ENCODE results near the gene CRNN. TPM values are rescaled to one million over a fixed set of nuclear protein-coding genes. Genes with fewer than 3 reads are reported as not detected.

CRNN gene
- total RNA-seq, 1 donor from 2014 or later = not detected

GRCh38 chr1:152448496-152448895 lies 34.4 kb upstream of the CRNN start:
- DNase-seq (ENCODE audit: low read depth, low spot score) = no peak
- Mint-ChIP-seq H3K9me3 (peaks cover 18% of the 10 kb centered on the region), H3K36me3 (ENCODE audit: low read depth) (peaks cover 3% of the 10 kb centered on the region), H3K27ac (ENCODE audit: unreplicated experiment) (no peak overlapping the region), H3K4me1 (no peaks in the 10 kb centered on the region), H3K4me3 (no peak overlapping the region), H3K27me3 (ENCODE audit: low read depth) (no peaks in the 10 kb centered on the region)
- no peak for TF ChIP-seq CTCF (conservative IDR thresholded peaks at IDR 0.05)

GRCh38 chr1:152448095-152448494 lies 34.0 kb upstream of the CRNN start:
- Mint-ChIP-seq H3K36me3 (ENCODE audit: low read depth) (peaks cover 3% of the 10 kb centered on the region), H3K27ac (ENCODE audit: unreplicated experiment) (no peak overlapping the region), H3K27me3 (ENCODE audit: low read depth) (no peaks in the 10 kb centered on the region), H3K9me3 (peaks cover 18% of the 10 kb centered on the region), H3K4me1 (no peaks in the 10 kb centered on the region), H3K4me3 (no peak overlapping the region)
- no peak for DNase-seq (ENCODE audit: low read depth, low spot score)
- no peak for TF ChIP-seq CTCF (conservative IDR thresholded peaks at IDR 0.05)

- Mint-ChIP-seq H3K27me3 (ENCODE audit: low read depth) (no peaks in the 10 kb centered on the region), H3K9me3 (peaks cover 15% of the 10 kb centered on the region), H3K4me3 (no peak overlapping the region), H3K27ac (ENCODE audit: unreplicated experiment) (no peak overlapping the region), H3K4me1 (no peaks in the 10 kb centered on the region), H3K36me3 (ENCODE audit: low read depth) (no peaks in the 10 kb centered on the region)
- no peak for DNase-seq (ENCODE audit: low read depth, low spot score)
- no peak for TF ChIP-seq CTCF (conservative IDR thresholded peaks at IDR 0.05)
Observed at GRCh38 chr1:152447484-152447883, 33.4 kb upstream of the CRNN start.

GRCh38 chr1:152444045-152444444 lies 30.0 kb upstream of the CRNN start:
- Mint-ChIP-seq H3K9me3 (peaks cover 16% of the 10 kb centered on the region), H3K36me3 (ENCODE audit: low read depth) (no peaks in the 10 kb centered on the region), H3K27me3 (ENCODE audit: low read depth) (no peaks in the 10 kb centered on the region)

GRCh38 chr1:152442765-152443164 lies 28.7 kb upstream of the CRNN start:
- Mint-ChIP-seq H3K9me3 (peaks cover 25% of the 10 kb centered on the region), H3K4me3 (no peak overlapping the region), H3K27ac (ENCODE audit: unreplicated experiment) (no peak overlapping the region), H3K27me3 (ENCODE audit: low read depth) (no peaks in the 10 kb centered on the region), H3K4me1 (no peaks in the 10 kb centered on the region), H3K36me3 (ENCODE audit: low read depth) (peaks cover 2% of the 10 kb centered on the region)
- DNase-seq (ENCODE audit: low read depth, low spot score) = no peak
- no peak for TF ChIP-seq CTCF (conservative IDR thresholded peaks at IDR 0.05)

More at GRCh38 chr1:152444045-152444444, 30.0 kb upstream of the CRNN start:
- Mint-ChIP-seq H3K4me1 (no peaks in the 10 kb centered on the region), H3K27ac (ENCODE audit: unreplicated experiment) (no peak overlapping the region), H3K4me3 (no peak overlapping the region)
- TF ChIP-seq CTCF (conservative IDR thresholded peaks at IDR 0.05) = no peak
- DNase-seq (ENCODE audit: low read depth, low spot score) = no peak

GRCh38 chr1:152442301-152442700 lies 28.2 kb upstream of the CRNN start:
- H3K4me1 Mint-ChIP-seq = no peaks in the 10 kb centered on the region
- peaks cover 6% of the 10 kb centered on the region for H3K36me3 Mint-ChIP-seq (ENCODE audit: low read depth)
- H3K9me3 Mint-ChIP-seq = peaks cover 28% of the 10 kb centered on the region

More at GRCh38 chr1:152442301-152442700, 28.2 kb upstream of the CRNN start:
- no peak overlapping the region for H3K4me3 Mint-ChIP-seq
- no peak for DNase-seq (ENCODE audit: low read depth, low spot score)
- H3K27me3 Mint-ChIP-seq (ENCODE audit: low read depth) = no peaks in the 10 kb centered on the region
- no peak for TF ChIP-seq CTCF (conservative IDR thresholded peaks at IDR 0.05)
- no peak overlapping the region for H3K27ac Mint-ChIP-seq (ENCODE audit: unreplicated experiment)

Measured in neural crest cell (in vitro differentiated cells).